H1 (cell line): ENCODE results near the gene RNF225. TPM values are rescaled to one million over a fixed set of nuclear protein-coding genes. Genes with fewer than 3 reads are reported as not detected.

Source experiments
- CTCF ChIA-PET: fragments of 300-600 bp; sonication (Branson Sonifier 250); formaldehyde crosslinking; loops from one replicate; lab custom pipeline; 2021; ENCODE audit not compliant: partially characterized antibody; lab: Charles Lee
- POLR2A ChIA-PET: fragments of 300-600 bp; sonication (Branson Sonifier 250); formaldehyde crosslinking; loops from one replicate; lab custom pipeline; 2021; ENCODE audit warnings: inconsistent platforms; ENCODE audit not compliant: partially characterized antibody; lab: Charles Lee
- DNase-seq, 2 experiments: peaks; one replicate each; pipeline versions ENCODE4 v3.0.0 to v3.0.0-alpha.2; 2010 to 2022; ENCODE audit warnings: low spot score in 2 of 2, low read depth in 1 of 2, mixed read lengths in 1 of 2
- FAIRE-seq: peaks from 2 replicates; lab custom pipeline; 2011; peaks lifted over from hg19 to GRCh38; lab: Jason Lieb, UNC
- H2AFZ ChIP-seq: 2 replicates; pipeline ENCODE4 v1.8.1; 2012; ENCODE audit warnings: low read length, inconsistent platforms
- H2AK5ac ChIP-seq: 2 replicates; pipeline ENCODE4 v1.6.1; 2013; ENCODE audit warnings: low read depth, low read length
- H2BK120ac ChIP-seq: replicated peaks from 2 replicates; pipeline ENCODE3; 2013; ENCODE audit warnings: low read depth, low read length, inconsistent platforms
- H2BK12ac ChIP-seq: 2 replicates; pipeline ENCODE4 v1.6.1; 2013; ENCODE audit warnings: low read depth, low read length
- H2BK15ac ChIP-seq: 2 replicates; pipeline ENCODE4 v1.6.1; 2013; ENCODE audit warnings: low read length
- H2BK20ac ChIP-seq: 2 replicates; pipeline ENCODE4 v1.6.1; 2013; ENCODE audit warnings: low read length
- H2BK5ac ChIP-seq: 2 replicates; pipeline ENCODE4 v1.6.1; 2013; ENCODE audit warnings: low read depth, low read length
- H3K14ac ChIP-seq: 2 replicates; pipeline ENCODE4 v1.6.1; 2013; ENCODE audit warnings: inconsistent platforms; ENCODE audit not compliant: insufficient read length
- H3K18ac ChIP-seq: 2 replicates; pipeline ENCODE4 v1.6.1; 2013; ENCODE audit warnings: low read length; ENCODE audit errors: extremely low read depth
- H3K23ac ChIP-seq: 2 replicates; pipeline ENCODE4 v1.6.1; 2013; ENCODE audit warnings: inconsistent platforms; ENCODE audit not compliant: insufficient read length
- H3K23me2 ChIP-seq: 2 replicates; pipeline ENCODE4 v1.6.1; 2013; ENCODE audit warnings: low read depth, low read length
- H3K27ac ChIP-seq: 2 replicates; pipeline ENCODE4 v1.6.1; 2011; ENCODE audit warnings: low read depth, low read length, inconsistent platforms
- H3K27me3 ChIP-seq, 4 experiments: replicated peaks in 1 of 4; 1 replicate in 1 of 4; 2 replicates in 3 of 4; pipeline versions ENCODE4 v1.6.1 to v1.8.1; 2011 to 2013; ENCODE audit warnings: low read length in 3 of 4, mild to moderate bottlenecking in 3 of 4, inconsistent platforms in 2 of 4, mixed read lengths in 2 of 4, moderate library complexity in 1 of 4; ENCODE audit not compliant: control insufficient read depth in 3 of 4, insufficient read depth in 3 of 4; ENCODE audit errors: extremely low read depth in 1 of 4
- H3K36me3 ChIP-seq, 4 experiments: 2 replicates each; pipeline versions ENCODE4 v1.6.1 to v1.8.1; 2011 to 2013; ENCODE audit warnings: mild to moderate bottlenecking in 4 of 4, low read length in 3 of 4, moderate library complexity in 2 of 4, control low read depth in 1 of 4, inconsistent platforms in 1 of 4; ENCODE audit not compliant: insufficient read depth in 4 of 4, control insufficient read depth in 2 of 4
- H3K4ac ChIP-seq: replicated peaks from 2 replicates; pipeline ENCODE3; 2013; ENCODE audit warnings: low read length, low read depth, mixed read lengths, inconsistent platforms; ENCODE audit not compliant: insufficient read length
- H3K4me1 ChIP-seq, 4 experiments: replicated peaks in 1 of 4; 1 replicate in 1 of 4; 2 replicates in 3 of 4; pipeline versions ENCODE4 v1.6.1 to v1.8.1; 2011 to 2013; ENCODE audit warnings: low read length in 3 of 4, inconsistent platforms in 2 of 4, mixed read lengths in 1 of 4; ENCODE audit not compliant: insufficient read depth in 4 of 4, control insufficient read depth in 3 of 4
- H3K4me2 ChIP-seq, 2 experiments: 2 replicates each; pipeline versions ENCODE4 v1.6.1 to v1.8.1; 2011 to 2013; ENCODE audit warnings: low read depth in 2 of 2, low read length in 2 of 2, control low read depth in 1 of 2, inconsistent platforms in 1 of 2, mild to moderate bottlenecking in 1 of 2; ENCODE audit not compliant: insufficient read depth in 1 of 2
- H3K4me3 ChIP-seq, 4 experiments: fragments of 200-600, 300-600 bp in 1 of 4; sonication (generic), shearing (Covaris generic), sonication (Bioruptor Twin) in 1 of 4; 2 replicates each; pipeline versions ENCODE4 v1.5.1 to v1.8.1; 2011 to 2016; ENCODE audit warnings: low read length in 4 of 4, low read depth in 3 of 4, control low read depth in 2 of 4, inconsistent platforms in 2 of 4, mild to moderate bottlenecking in 2 of 4, mixed read lengths in 1 of 4, moderate library complexity in 1 of 4; ENCODE audit not compliant: insufficient read depth in 2 of 4; ENCODE audit errors: extremely low read depth in 1 of 4
- H3K56ac ChIP-seq: replicated peaks from 2 replicates; pipeline ENCODE3; 2013; ENCODE audit warnings: low read depth, mild to moderate bottlenecking, mixed read lengths, low read length, inconsistent platforms; ENCODE audit not compliant: insufficient read length
- H3K79me1 ChIP-seq: 2 replicates; pipeline ENCODE4 v1.6.1; 2013; ENCODE audit warnings: low read depth, low read length, control low read depth
- H3K79me2 ChIP-seq, 2 experiments: 2 replicates each; pipeline versions ENCODE4 v1.6.1 to v1.8.1; 2012 to 2013; ENCODE audit warnings: low read length in 2 of 2, mild to moderate bottlenecking in 2 of 2, inconsistent platforms in 1 of 2; ENCODE audit not compliant: insufficient read depth in 2 of 2, control insufficient read depth in 1 of 2
- H3K9ac ChIP-seq, 4 experiments: replicated peaks in 1 of 4; 1 replicate in 1 of 4; 2 replicates in 3 of 4; pipeline versions ENCODE4 v1.6.1 to v1.8.1; 2011 to 2013; ENCODE audit warnings: low read depth in 3 of 4, low read length in 3 of 4, control low read depth in 2 of 4, mild to moderate bottlenecking in 2 of 4, moderate library complexity in 2 of 4, inconsistent platforms in 1 of 4; ENCODE audit errors: extremely low read depth in 1 of 4
- H3K9me3 ChIP-seq, 2 experiments: 2 replicates each; pipeline versions ENCODE4 v1.6.1 to v1.8.1; 2012 to 2013; ENCODE audit warnings: mild to moderate bottlenecking in 2 of 2, moderate library complexity in 2 of 2, control low read depth in 1 of 2, inconsistent platforms in 1 of 2, low read depth in 1 of 2, low read length in 1 of 2, mixed read lengths in 1 of 2; ENCODE audit not compliant: insufficient read depth in 2 of 2
- H4K20me1 ChIP-seq, 2 experiments: replicated peaks in 1 of 2; 2 replicates each; pipeline versions ENCODE3 to v1.8.1; 2011 to 2013; ENCODE audit warnings: inconsistent platforms in 2 of 2, low read length in 2 of 2, mild to moderate bottlenecking in 1 of 2; ENCODE audit not compliant: insufficient read depth in 2 of 2, control insufficient read depth in 1 of 2
- H4K5ac ChIP-seq: 2 replicates; pipeline ENCODE4 v1.6.1; 2013; ENCODE audit warnings: low read length, low read depth, mixed read lengths, inconsistent platforms; ENCODE audit not compliant: insufficient read length
- H4K8ac ChIP-seq: 2 replicates; pipeline ENCODE4 v1.8.0; 2013; ENCODE audit warnings: mild to moderate bottlenecking, moderate library complexity, low read length, inconsistent platforms; ENCODE audit not compliant: insufficient read depth; ENCODE audit errors: extremely low read depth
- H4K91ac ChIP-seq: replicated peaks from 2 replicates; pipeline ENCODE3; 2013; ENCODE audit warnings: low read length, mixed read lengths, inconsistent platforms; ENCODE audit not compliant: insufficient read length
- BACH1 ChIP-seq: IDR thresholded peaks from 2 replicates; pipeline ENCODE4 v1.6.1; 2012; ENCODE audit warnings: low read length, improper control_type of control experiment
- BRCA1 ChIP-seq: IDR thresholded peaks from 2 replicates; pipeline ENCODE4 v1.6.1; 2012; ENCODE audit warnings: low read depth, low read length, improper control_type of control experiment
- EGR1 ChIP-seq: IDR thresholded peaks from 2 replicates; pipeline ENCODE4 v1.6.1; 2011; ENCODE audit warnings: low read depth, low read length, borderline replicate concordance
- HDAC6 ChIP-seq: IDR thresholded peaks from one replicate; pipeline ENCODE4 v1.7.1; 2012; ENCODE audit warnings: low read depth, mild to moderate bottlenecking, inconsistent platforms, low read length, moderate library complexity
- JUN ChIP-seq: IDR thresholded peaks from 2 replicates; pipeline ENCODE4 v1.6.1; 2011; ENCODE audit warnings: low read depth, mild to moderate bottlenecking, improper control_type of control experiment, low read length
- JUND ChIP-seq: IDR thresholded peaks from 2 replicates; pipeline ENCODE4 v1.6.1; 2011; ENCODE audit warnings: mild to moderate bottlenecking, improper control_type of control experiment, low read length
- MAFK ChIP-seq: IDR thresholded peaks from 2 replicates; pipeline ENCODE4 v1.6.1; 2012; ENCODE audit warnings: low read depth, mild to moderate bottlenecking, improper control_type of control experiment, low read length
- NRF1 ChIP-seq: IDR thresholded peaks from 2 replicates; pipeline ENCODE4 v1.6.1; 2011; ENCODE audit warnings: mild to moderate bottlenecking, low read depth, low read length, improper control_type of control experiment
- POLR2AphosphoS5 ChIP-seq: IDR thresholded peaks from 2 replicates; pipeline ENCODE4 v1.6.1; 2011; ENCODE audit warnings: low read depth, low read length
- TBP ChIP-seq: IDR thresholded peaks from 2 replicates; pipeline ENCODE4 v1.6.1; 2011; ENCODE audit warnings: low read depth, low read length, improper control_type of control experiment
- WGBS, 2 experiments: shearing (Covaris generic) in 1 of 2; methylation state at CpG; one replicate each; pipeline versions ENCODE4 v1.1.6 to v1.1.7; 2013 to 2015; ENCODE audit warnings: low lambda C conversion rate in 2 of 2, mixed read lengths in 2 of 2, inconsistent platforms in 1 of 2, low coverage in 1 of 2, missing lambda C conversion rate in 1 of 2; ENCODE audit not compliant: insufficient replicate concordance in 2 of 2, insufficient coverage in 1 of 2, insufficient read length in 1 of 2; ENCODE audit errors: extremely low coverage in 1 of 2, missing lambda C conversion rate in 1 of 2; 5-methylcytosine and 5-hydroxymethylcytosine counted together
- polyA plus RNA-seq, 7 experiments: library from polyadenylated mRNA; depleted of rRNA in 3 of 7; stranded (reverse) in 5 of 7; unstranded in 2 of 7; fragments of >200 nt in 5 of 7; fragments of 200-250 nt in 2 of 7; gene quantifications; 1 replicate in 5 of 7; 2 replicates in 1 of 7; 4 replicates in 1 of 7; pipeline versions ENCODE4 v1.2.1 to v1.2.3, GENCODE V29; 2011 to 2013; ENCODE audit warnings: missing spikeins in 2 of 7, mixed read lengths in 2 of 7
- total RNA-seq: library from RNA; stranded (reverse); fragmentation: NEBNext Ultra II Directional; extraction: Animal tissue kit (Norgen Biotek cat#: 25700); gene quantifications from 2 replicates; pipeline ENCODE4 v1.2.1, GENCODE V29; 2021

The RNF225 gene
- total and polyA plus RNA-seq, 2 of the 8 experiments (the other 6 are each of a cell fraction or from before 2014, with no cell fraction given), result 0.17 to 1.0 TPM

- Histone ChIP-seq H3K36me3 (peaks cover 0 to 23% (median 9%) of the 10 kb centered on the region in 4 experiments; a peak in 5 of 8 replicates), H3K79me2 (no peaks in the 10 kb centered on the region; a peak in 1 of 4 replicates), H2BK5ac (no peak overlapping the region), H3K56ac (no peak overlapping the region), H3K9me3 (peaks cover 67 to 77% of the 10 kb centered on the region in 2 experiments), H3K23me2 (no peaks in the 10 kb centered on the region), H4K91ac (no peak overlapping the region), H3K14ac (no peak overlapping the region), H3K4me3 (no peak overlapping the region), H2BK15ac (no peak overlapping the region), H3K23ac (no peak overlapping the region), H2BK120ac (no peak overlapping the region), H4K20me1 (no peaks in the 10 kb centered on the region), H3K27ac (no peak overlapping the region), H2BK12ac (no peak overlapping the region), H3K9ac (no peak overlapping the region), H2AFZ (no peak overlapping the region), H3K4ac (no peak overlapping the region), H3K18ac (no peak overlapping the region), H3K4me2 (no peak overlapping the region), H4K8ac (no peak overlapping the region), H3K4me1 (no peaks in the 10 kb centered on the region), H3K27me3 (no peaks in the 10 kb centered on the region), H4K5ac (no peak overlapping the region), H2AK5ac (no peak overlapping the region), H2BK20ac (no peak overlapping the region)
- FAIRE-seq (no peak), DNase-seq (no peak)
- ChIA-PET POLR2A (interaction anchor here (1.0 kb wide), 1 partner anchor 21 kb away, joined by 3 read pairs; no protein-coding TSS in a partner anchor), CTCF (no interaction called here)
- WGBS, 2 experiments, result 53% methylated on average over 1 of the region's 1 CpG; no CpG with 5 or more reads in 1 of the 2 experiments
- TF ChIP-seq NRF1 (no peak), HDAC6 (no peak), MAFK (no peak), EGR1 (no peak), POLR2AphosphoS5 (no peak), TBP (no peak), JUN (no peak), BRCA1 (no peak), BACH1 (no peak), JUND (no peak)
- TF ChIP-seq, all 59 proteins: peak for 0
- H3K79me1 ChIP-seq, result no peaks in the 10 kb centered on the region
These were observed 33.2 kb downstream of the RNF225 start for GRCh38 chr19:58428617-58429016.
